Activated CD4-positive, alpha-beta T cell treated with anti-CD3 and anti-CD28 coated beads, Interleukin-2, amount 50 U/mL, for 4 hours (primary cell): Measurements from ENCODE around the gene SMYD5.
"Not testable (repeated sequence)": the region's sequence is repeated elsewhere in the genome, so short reads cannot be mapped to it uniquely, and the experiment has no call there.

Source experiments
- DNase-seq, 2 experiments: peaks; one replicate each; pipeline ENCODE4 v3.0.0-alpha.2; 2020

Gene SMYD5

DNA sequence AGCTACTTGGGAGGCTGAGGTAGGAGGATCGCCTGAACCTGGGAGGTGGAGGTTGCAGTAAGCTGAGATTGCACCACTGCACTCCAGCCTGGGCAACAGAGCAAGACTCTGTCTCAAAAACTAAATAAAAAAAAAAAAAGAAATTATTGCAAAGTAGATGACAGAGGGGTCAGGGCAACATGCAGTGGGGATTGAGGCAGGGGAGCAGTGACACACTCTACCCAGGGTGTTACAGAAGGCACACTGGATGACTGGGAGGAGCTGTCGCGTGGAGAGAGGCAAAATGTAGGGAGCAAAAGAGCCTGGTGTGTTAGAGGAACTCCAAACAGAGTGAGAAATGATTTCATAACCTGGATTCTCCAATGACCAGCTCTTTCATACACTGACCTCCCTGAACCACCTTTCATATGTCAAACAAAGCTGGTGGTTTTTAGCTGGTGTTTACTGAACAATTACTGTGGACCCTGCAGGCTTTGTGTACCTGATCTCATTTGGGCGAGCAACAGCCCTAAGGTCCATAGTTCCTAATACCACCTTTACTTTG lies 48.1 kb downstream of the SMYD5 start:
- no peak for DNase-seq

GRCh38 chr2:73262691-73263429 lies 48.8 kb downstream of the SMYD5 start:
- DNase-seq, result not testable (repeated sequence)

DNA sequence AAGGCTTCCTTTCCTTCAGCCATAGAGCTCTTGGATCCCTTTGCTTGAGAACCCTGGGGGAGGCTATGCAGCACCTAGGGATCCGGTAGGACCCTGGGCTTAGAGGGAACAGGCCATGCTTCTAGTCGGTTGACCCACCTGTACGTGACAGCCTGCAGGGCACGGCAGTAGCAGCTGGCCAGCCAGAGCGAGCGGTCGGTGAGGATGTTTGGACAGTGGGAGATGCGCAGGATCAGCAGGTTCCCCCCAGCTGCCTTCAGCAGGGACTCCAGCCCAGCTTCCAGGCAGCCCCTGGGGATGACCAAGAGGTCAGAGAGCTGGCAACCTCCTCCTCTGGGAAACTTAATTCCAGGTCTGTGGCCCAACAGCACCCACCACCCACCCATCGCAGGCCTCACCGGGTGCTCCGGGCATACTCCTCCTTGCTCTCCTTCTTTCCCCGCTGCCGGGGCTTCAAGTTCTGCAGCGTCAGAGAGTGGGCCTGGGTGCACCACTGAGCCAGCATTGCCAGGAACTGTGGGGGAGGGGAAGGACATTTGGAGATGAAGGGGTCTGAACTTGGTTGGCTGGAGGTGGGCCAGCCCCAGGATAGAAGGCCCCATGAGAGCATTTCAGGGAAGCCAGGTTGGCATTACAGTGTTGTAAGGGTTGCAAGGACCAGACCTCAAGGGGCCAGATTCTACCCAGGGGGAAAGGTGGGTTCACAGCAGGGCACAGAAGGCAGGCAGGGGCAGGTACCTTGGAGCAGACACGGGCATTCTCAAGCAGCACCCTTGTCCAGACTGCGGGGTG lies 49.7 kb downstream of the SMYD5 start:
- DNase-seq, result no peak

DNA sequence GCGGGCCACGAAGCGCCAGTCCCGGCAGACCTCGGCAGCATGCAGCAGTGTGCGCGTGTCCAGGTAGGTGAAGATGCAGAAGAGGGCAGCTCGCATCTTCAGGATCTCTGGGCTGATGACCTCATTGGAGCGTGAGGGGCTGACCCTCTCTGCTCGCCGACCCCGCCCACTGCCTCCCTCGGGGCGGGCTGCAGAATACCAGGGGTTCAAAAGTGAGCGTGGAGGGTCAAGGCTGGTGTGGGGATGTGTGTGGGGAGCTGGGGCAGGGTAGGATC lies 50.2 kb downstream of the SMYD5 start:
- DNase-seq, result no peak

GRCh38 chr2:73264783-73265182 lies 50.7 kb downstream of the SMYD5 start:
- no peak for DNase-seq

- DNase-seq, result no peak
Measured at GRCh38 chr2:73265298-73266060, 51.4 kb downstream of the SMYD5 start.

DNA sequence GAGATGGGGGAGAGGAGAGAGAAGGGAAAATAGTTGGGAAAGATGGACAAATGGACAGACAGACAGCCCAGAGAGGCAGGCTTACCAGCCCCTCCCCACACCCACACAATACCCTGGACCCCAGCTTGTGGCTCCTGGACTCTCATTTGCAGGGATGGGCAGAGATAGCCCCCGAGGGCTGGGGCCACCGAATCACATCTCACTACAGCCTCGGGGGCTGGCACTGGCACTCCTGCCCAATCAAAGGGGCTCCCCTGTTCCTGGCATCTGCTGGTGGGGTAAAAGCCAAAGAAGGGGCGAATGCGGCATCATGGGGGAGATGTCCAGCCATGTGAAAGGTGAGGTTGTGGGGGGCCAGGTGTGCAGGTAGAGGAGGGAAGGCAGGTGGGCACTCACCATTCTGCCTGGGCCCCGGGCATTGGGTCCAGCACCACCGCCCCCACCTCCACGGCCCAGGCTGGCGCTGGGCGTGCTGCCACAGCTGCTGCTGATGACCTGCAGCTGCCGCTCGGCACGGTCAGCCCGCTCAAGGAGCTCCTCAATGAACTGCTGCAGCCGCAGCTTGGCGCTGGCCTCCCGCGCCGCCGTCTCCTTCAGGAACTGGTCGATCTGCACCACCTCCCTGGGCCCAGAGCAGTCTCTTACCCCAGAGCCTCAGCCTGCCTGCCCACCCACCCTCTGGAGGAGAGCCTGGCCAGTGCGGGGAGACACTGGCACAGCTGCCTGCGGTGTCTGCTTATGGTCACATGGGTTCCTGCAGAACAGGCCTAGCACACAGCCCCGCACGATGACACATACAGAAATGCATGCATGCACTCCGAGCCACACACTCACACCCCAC lies 52.2 kb downstream of the SMYD5 start:
- DNase-seq, result no peak

DNA sequence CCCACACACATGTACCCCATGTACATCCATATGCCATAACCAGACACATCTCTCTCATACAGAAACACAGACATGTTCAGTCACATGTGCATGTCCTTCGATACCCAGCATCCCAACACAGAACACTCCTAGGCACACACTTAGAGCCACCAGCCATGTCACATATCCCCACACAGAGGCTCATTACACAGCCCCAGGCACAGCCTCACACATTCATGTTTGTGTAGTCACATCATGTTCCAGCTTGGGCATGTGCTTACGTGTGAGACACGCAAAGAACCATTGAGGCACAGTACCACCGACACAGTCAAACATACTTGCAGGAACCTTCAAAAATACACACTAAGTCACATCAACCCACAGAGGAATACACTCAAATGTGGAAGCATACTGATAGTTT lies 53.0 kb downstream of the SMYD5 start:
- no peak for DNase-seq

DNA sequence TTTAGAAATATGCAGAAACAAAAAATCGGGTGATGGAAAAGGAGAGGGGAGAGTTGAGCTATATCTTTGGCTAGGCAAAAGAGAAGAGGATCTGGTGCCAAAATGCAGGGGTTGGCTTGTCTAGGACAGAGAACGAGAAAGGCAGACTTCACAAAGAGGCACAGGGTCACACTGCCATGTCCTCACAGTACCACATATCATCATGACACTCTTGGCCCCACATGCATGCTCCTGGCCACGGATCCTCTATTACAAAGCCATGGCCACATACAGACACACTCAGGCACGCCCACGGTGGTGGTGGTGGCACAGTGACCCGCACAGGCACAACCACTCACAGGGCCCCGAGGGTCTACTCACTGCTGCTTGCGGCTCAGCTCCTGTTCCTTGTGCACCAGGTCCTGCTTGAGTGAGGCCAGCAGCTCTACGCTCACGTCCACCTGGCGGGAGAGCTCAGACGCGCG lies 54.4 kb downstream of the SMYD5 start:
- DNase-seq, result no peak

- peak; percentile 66 for DNase-seq
Measured at GRCh38 chr2:73268830-73269685, 55.0 kb downstream of the SMYD5 start.

DNA sequence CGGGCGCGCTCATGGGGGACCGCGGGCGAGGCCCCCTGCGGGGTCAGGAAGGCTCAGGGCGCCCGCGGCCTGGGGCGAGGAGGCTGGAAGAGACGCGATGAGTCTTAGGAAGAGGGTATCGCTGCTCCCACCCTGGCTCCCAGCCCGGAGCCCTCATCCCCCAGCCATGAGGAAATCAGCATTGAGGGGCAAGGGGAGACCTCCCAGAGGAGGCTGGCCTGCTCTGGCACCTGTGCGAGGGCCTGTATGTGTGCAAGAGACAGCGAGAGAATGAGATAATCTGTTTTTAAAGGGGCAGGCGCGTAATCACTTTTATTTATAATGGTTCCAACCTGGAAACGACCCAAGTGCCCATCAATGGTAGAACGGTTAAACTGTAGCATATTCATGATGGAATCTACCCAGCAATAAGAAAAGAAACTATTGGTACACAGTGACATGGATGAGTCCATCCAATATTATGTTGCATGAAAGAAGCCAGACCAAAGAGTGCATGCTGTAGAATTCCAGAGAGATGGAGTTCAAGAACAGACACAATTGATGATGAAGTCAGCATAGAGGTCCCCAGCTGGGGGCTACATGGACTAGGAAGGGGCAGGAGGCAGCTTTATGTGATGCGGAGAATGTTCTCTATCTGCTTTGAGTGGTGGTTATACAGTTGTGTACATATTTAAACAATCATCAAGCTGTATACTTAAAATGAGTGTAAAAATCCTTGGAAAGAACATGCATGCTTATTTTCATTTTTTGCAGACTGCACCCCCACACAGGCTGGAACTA lies 55.8 kb downstream of the SMYD5 start:
- no peak for DNase-seq

DNA sequence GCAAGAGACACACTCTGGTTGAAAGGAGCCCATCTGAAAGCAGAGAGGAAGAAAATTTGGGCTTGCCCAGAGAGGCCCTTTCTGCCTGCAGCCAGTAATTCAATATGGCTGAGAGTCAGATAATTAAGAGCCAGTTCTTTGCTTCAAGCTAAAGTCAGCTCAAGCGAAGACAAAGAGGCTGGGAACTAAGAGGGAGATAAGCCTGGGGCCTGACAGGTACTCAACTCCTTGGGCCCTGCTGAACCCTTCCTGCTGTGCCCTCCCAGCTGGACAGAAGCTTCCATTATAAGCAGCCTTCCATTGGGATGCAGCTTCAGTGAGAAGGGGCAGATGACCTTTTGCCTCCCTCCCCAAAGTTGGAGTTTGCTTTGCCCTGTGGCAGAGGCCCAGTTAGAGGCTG lies 58.2 kb downstream of the SMYD5 start:
- no peak for DNase-seq
